TTC549 (cell line): Measurements from ENCODE around the gene HIRA.
"Not testable (repeated sequence)": the region's sequence is repeated elsewhere in the genome, so short reads cannot be mapped to it uniquely, and the experiment has no call there.

Experiments used
- FAIRE-seq: peaks from 2 replicates; lab custom pipeline; 2012; peaks lifted over from hg19 to GRCh38; lab: Jason Lieb, UNC

Gene HIRA

GRCh38 chr22:19382240-19382639, 49.3 kb downstream of the HIRA start:
- no peak for FAIRE-seq

GRCh38 chr22:19378344-19378674, 53.2 kb downstream of the HIRA start:
- no peak for FAIRE-seq

- FAIRE-seq: no peak
Observed at GRCh38 chr22:19377565-19378343, 53.8 kb downstream of the HIRA start.

- no peak for FAIRE-seq
Observed at GRCh38 chr22:19376971-19377370, 54.6 kb downstream of the HIRA start.

GRCh38 chr22:19376247-19376646, 55.3 kb downstream of the HIRA start:
- no peak for FAIRE-seq

GRCh38 chr22:19375435-19375834, 56.1 kb downstream of the HIRA start:
- no peak for FAIRE-seq

- FAIRE-seq: no peak
Observed at GRCh38 chr22:19374410-19374809, 57.1 kb downstream of the HIRA start.

- FAIRE-seq: no peak
Observed at GRCh38 chr22:19373450-19373849, 58.1 kb downstream of the HIRA start.

- no peak for FAIRE-seq
Observed at GRCh38 chr22:19371893-19372292, 59.6 kb downstream of the HIRA start.

- no peak for FAIRE-seq
Observed at GRCh38 chr22:19368876-19369275, 62.7 kb downstream of the HIRA start.

GRCh38 chr22:19367763-19368367, 63.7 kb downstream of the HIRA start:
- no peak for FAIRE-seq

GRCh38 chr22:19363541-19363940, 68.0 kb downstream of the HIRA start:
- FAIRE-seq: not testable (repeated sequence)

GRCh38 chr22:19361501-19362103, 69.9 kb downstream of the HIRA start:
- no peak for FAIRE-seq

- FAIRE-seq: no peak
Observed at GRCh38 chr22:19360862-19361261, 70.7 kb downstream of the HIRA start.

GRCh38 chr22:19360300-19360792, 71.2 kb downstream of the HIRA start:
- FAIRE-seq: no peak

GRCh38 chr22:19359554-19360299, 71.8 kb downstream of the HIRA start:
- FAIRE-seq: no peak

- FAIRE-seq: no peak
Observed at GRCh38 chr22:19358703-19359553, 72.6 kb downstream of the HIRA start.

- FAIRE-seq: no peak
Observed at GRCh38 chr22:19358195-19358594, 73.3 kb downstream of the HIRA start.

- no peak for FAIRE-seq
Observed at GRCh38 chr22:19357270-19358105, 74.0 kb downstream of the HIRA start.

GRCh38 chr22:19356708-19357269, 74.7 kb downstream of the HIRA start:
- FAIRE-seq: no peak
